GM12891 (cell line): ENCODE data around the gene CTNNA3.

ENCODE experiments used
- PAX5 ChIP-seq: IDR thresholded peaks from 2 replicates; pipeline ENCODE4 v1.6.1; 2011; ENCODE audit warnings: low read length, moderate library complexity, mild to moderate bottlenecking; ENCODE audit not compliant: insufficient read depth, severe bottlenecking
- POLR2A ChIP-seq: IDR thresholded peaks from 2 replicates; pipeline ENCODE4 v1.6.1; 2011; ENCODE audit warnings: low read depth, low read length, control low read depth
- POLR2AphosphoS5 ChIP-seq: IDR thresholded peaks from 2 replicates; pipeline ENCODE4 v1.6.1; 2011; ENCODE audit warnings: low read depth, low read length, control low read depth
- POU2F2 ChIP-seq: IDR thresholded peaks from 2 replicates; pipeline ENCODE4 v1.6.1; 2011; ENCODE audit warnings: low read depth, mild to moderate bottlenecking, control low read depth, low read length, moderate library complexity
- SPI1 ChIP-seq: IDR thresholded peaks from 2 replicates; pipeline ENCODE4 v1.6.1; 2011; ENCODE audit warnings: low read depth, low read length, control low read depth
- TAF1 ChIP-seq: IDR thresholded peaks from 2 replicates; pipeline ENCODE4 v1.6.1; 2011; ENCODE audit warnings: low read depth, low read length, control low read depth

DNA sequence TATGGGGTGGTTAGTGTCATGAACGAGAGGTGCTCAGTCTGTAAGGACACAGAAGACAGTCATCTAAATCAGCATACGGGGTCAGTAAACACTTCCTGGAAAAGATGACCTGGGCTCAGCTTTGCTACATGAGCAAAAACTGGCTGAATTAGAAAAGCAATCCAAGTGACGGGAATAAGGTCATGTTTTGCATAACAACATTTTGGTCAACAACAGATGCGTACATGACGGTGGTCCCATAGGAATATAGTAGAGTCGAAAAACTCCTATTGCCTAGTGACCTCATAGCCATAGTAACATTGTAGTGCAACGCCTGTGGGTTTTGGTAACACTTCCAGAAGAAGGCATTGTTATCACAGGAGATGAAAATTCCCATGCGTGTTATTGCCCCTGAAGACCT is 92.9 kb downstream of the CTNNA3 start:
- TF ChIP-seq POLR2A (no peak), POLR2AphosphoS5 (no peak), SPI1 (no peak), TAF1 (no peak), POU2F2 (no peak), PAX5 (no peak)
